ENCODE data around the gene TLCD3B.
"Not testable (repeated sequence)": the region's sequence is repeated elsewhere in the genome, so short reads cannot be mapped to it uniquely, and the experiment has no call there.

The TLCD3B gene

DNA sequence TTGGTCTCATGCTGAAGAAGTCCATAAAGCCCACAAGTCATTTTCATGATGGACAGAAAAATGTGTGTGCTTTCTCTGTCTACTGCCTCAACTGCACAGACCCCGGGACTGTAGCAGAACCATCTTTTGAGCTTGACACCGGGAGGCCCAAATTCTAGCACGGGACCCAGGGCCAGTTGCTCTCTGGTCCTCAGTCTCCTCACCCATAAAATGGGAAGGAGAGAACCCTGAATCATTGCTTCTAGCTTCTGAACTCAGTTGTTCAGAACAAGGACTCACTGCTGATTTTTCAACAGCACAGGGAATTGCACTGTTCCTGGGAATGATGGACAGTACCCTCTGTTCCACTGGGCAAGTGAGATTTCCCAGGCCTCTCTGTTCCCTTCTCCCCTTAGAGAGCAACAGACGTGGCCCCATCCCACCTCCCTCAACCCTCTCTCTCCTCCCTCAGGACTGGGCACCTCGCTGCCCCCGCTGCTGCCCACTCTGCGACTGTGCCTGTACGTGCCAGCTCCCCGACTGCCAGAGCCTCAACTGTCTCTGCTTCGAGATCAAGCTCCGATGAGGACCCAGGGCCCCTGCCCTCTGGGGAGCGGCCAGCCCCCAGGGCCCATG lies 32.3 kb upstream of the TLCD3B start:
- DNase-seq, result no peak
- in situ Hi-C loops (cut with MboI; ENCODE audit: low pct_unique_long_range_greater_than_20kb, low sequenced_read_pairs), result no loop called here

DNA sequence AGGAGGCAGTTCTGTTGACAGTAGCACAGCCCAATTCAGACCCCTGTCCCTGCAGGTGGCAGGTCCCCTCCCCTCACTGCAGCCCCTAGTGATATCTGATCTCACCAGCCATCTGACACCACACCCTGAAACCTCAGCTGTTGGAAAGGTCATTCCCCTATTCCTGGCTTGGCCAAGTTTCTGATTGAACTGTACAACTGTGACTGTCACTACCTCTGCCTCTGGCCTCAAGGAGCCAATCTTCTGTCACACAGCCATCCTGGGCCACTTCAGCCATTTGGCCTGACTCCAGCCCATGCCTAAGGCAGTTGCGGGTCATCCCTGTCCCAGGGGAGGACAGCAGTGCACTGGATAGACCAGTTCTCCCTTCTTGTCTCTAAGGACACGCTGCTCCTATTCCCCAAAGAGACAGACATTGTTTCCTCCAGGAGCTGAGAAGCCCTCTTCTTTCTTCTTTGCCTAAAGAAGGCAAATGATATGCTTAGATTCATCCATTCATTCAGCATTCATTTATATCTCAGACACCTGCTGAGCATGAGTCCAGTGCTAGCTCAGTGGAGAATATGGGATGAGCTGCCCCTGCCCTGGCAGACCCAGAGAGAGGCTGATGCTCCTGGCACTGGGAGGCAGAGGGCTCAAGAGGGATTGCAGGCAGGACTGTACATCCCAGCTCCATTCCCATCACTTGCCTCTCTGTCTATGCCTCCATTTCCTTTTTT lies 29.9 kb upstream of the TLCD3B start:
- in situ Hi-C loops (cut with MboI; ENCODE audit: low pct_unique_long_range_greater_than_20kb, low sequenced_read_pairs), result no loop called here
- DNase-seq, result no peak

DNA sequence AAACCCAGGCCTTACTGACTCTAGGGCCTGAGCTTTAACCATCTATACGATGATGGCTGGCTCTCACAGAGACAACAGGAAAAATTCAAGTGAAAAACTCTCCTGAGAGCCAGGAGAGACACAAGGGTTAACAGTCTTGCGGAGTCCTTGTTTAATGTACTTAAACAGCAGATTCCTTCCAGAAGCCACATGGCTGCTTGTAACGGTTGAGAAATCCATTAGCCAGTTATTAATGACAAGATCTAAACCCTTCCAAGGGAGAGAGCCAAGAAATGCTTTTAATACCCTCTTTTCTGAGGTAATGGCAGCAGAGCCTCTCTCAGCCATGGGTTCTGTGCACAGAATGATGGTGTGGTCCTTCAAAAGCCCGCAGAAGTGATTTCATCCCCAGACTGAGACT lies 29.3 kb upstream of the TLCD3B start:
- in situ Hi-C loops (cut with MboI; ENCODE audit: low pct_unique_long_range_greater_than_20kb, low sequenced_read_pairs), result no loop called here

DNA sequence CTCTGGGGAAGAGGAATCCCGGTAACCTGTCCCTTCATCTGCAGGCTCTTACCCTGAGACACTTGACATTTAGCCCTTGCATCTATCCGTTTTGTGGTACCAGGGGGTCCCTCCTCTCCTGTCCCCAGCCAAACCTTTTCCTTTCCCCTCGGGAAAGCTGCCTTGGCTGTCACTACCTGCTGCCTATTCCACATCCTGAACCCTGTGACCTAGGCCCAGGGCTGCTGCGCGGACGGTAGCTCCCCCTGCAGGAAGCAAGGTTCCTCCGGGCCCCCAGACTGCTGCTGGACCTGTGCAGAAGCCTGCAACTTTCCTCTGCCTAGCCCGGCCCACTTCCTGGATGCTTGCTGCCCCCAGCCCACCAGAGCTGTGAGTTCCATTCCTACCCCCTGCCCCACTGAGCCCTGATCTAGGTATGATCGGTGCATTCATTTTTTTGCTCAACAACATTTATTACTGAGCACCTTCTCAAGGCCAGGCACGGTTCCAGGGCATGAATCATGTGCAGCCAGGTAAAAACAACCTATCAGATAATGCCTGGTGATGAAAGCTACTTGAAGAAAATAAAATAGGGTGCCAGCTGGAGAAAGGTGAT lies 24.0 kb upstream of the TLCD3B start:
- peak; percentile 70 for DNase-seq
- in situ Hi-C loops (cut with MboI; ENCODE audit: low pct_unique_long_range_greater_than_20kb, low sequenced_read_pairs), result no loop called here

More for the DNA sequence above, 29.3 kb upstream of the TLCD3B start:
- no peak for DNase-seq

DNA sequence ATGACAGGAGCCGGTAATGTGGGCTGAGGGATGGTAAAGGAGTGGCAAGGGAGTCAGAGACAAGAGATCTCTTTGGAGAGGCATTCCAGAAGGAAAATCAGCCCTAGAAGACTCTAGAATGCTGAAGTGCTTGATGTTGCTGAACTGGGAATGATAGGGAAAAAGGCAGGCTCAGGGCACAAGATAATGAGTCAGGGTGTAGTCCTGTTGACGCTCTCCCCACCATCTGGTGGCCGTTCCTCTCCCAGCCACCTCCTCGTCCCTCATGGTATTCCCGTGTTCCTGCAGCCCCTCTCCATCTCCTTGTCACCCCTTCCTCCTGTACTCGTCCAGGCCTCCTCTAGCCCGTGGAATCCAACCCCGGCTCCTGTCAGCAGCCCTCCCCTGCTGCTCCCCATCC lies 23.4 kb upstream of the TLCD3B start:
- in situ Hi-C loops (cut with MboI; ENCODE audit: low pct_unique_long_range_greater_than_20kb, low sequenced_read_pairs), result no loop called here
- no peak for DNase-seq

DNA sequence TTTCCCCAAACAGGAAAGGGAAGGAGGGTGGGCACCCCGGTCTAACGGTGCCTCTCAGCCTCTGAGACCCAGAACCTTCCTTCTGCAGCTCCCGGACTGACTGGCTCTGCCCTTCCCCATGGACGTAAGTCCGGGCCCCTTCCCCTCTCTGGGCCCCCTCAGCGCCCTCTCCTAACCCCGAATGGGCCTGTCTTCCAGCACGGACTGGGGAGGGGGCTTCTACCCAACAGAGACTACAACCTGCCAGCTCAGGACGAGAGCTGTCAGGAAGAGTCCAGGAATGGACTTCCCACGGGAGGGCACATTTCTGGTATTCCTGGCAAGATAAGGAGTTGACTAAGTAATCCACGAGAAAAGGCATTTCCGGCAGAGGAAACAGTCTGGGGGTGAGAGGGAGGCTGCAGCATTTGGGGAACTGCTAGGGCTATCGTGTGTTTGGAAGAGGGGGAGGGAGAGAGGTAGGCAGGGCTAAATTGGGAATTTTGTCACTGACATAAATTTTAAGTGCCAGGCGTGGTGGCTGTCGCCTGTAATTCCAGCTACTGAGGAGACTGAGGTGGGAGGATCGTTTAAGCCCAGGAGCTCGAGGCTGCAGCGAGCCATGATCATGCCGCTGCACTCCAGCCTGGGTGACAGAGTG lies 22.4 kb upstream of the TLCD3B start:
- peak; percentile 68 for DNase-seq
- in situ Hi-C loops (cut with MboI; ENCODE audit: low pct_unique_long_range_greater_than_20kb, low sequenced_read_pairs), result no loop called here

DNA sequence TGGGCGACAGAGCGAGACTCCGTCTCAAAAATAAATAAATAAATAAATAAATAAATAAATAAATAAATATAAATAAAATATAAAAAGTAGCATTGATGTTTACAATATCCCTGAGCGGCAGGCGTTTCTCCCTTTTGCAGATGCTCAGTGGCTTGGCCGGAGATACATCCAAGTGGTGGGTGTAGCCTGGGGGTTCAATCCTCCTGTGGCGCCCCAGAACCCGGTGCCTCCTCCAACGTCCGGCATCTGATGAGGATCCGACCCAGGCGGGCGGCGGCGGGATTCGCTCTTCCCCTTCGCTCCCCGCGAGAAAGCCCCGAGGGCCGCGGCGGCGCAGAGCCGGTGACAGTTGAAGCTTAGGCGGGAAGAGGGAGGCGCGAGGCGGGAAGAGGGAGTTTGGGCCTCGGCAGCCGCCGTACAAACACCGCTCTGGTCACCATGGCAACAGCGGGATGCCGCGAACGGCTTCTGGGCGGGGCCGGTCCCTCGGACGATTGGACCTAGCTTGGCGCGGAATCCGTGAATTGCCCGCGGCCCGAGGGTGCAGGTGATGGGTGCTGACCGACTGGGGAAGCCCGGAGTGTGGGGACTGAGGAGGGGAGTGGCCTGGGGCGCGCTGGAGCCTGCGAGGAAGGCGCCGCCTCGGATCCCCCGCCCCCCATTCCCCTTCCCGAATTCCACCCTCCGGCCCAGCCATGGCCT lies 21.8 kb upstream of the TLCD3B start:
- peak; percentile 95 for DNase-seq
- in situ Hi-C loops (cut with MboI; ENCODE audit: low pct_unique_long_range_greater_than_20kb, low sequenced_read_pairs), result no loop called here

DNA sequence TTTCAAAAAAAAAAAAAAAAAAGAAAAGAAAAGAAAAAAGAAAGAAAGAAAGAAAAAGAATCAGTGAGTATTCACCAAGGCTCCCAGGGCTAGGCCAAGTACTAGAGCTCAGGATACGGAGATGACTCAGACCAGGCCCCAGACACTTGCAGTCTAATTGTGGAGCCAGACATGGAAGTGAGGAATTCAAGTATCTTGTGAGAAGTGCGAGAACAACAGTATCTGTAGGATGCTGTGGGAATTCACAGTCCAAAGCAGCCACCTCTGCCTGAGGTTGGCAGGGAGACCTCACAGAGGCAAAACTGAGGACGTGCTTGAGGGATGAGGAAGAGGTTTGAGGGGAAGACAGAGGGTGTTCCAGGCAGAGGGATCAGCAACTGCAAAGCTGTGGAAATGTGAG lies 20.4 kb upstream of the TLCD3B start:
- in situ Hi-C loops (cut with MboI; ENCODE audit: low pct_unique_long_range_greater_than_20kb, low sequenced_read_pairs), result no loop called here
- no peak for DNase-seq

DNA sequence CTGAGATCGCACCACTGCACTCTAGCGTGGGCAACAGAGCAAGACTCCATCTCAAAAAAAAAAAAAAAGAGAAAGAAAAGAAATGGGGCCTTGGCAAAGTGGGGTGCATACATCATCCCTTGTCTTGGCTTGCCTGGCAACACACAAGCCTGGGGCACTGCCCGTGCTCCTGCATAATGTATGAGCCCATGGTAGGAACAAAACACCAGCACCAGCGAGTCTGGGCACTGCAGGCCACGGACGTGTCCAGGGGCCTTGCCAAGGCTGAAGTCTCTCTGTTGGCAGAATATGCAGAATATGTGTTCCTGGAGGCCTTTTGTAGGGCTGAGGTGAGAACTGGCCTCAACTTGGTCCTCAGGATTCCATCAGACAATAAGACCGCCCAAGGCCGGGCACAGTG lies 18.8 kb upstream of the TLCD3B start:
- no peak for DNase-seq
- in situ Hi-C loops (cut with MboI; ENCODE audit: low pct_unique_long_range_greater_than_20kb, low sequenced_read_pairs), result no loop called here

DNA sequence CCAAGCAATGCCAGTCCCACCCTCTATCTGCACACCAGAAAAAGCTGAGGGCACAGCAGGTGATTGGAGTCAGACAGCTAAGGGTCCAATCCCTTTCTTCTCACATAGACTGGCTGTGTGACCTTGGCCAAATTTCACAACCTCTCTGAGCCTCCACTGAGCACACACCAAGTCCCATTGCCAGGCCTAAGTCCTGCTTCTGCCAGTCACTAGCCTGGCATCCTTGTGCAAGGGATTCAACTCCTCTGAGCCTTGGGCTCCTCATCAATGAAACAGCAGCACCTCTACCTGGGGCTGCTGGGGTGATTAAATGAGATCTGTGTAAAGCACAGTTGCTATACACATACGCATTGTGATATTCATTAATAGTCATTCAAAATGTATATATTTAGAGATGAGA lies 15.5 kb upstream of the TLCD3B start:
- in situ Hi-C loops (cut with MboI; ENCODE audit: low pct_unique_long_range_greater_than_20kb, low sequenced_read_pairs), result no loop called here
- no peak for DNase-seq

DNA sequence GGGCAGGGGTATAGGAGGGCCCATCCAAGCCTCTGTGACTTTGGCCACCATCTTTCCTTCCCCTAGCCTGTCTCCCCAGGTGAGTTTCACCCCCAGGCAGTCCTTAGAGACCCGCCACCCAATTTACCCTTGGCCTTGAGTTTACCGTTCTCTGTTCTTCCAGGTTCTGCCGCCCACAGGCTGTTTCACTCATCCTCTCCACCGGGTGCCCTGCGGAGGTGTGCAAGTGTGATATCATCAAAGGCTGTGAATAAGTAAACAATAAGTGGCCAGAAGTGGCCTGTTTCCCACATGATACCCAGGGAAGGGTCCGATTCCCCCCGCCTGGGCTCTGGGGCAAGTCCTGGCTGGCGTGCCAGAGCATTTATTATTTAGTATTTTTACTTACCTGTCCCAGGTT lies 15.1 kb upstream of the TLCD3B start:
- in situ Hi-C loops (cut with MboI; ENCODE audit: low pct_unique_long_range_greater_than_20kb, low sequenced_read_pairs), result no loop called here
- no peak for DNase-seq

DNA sequence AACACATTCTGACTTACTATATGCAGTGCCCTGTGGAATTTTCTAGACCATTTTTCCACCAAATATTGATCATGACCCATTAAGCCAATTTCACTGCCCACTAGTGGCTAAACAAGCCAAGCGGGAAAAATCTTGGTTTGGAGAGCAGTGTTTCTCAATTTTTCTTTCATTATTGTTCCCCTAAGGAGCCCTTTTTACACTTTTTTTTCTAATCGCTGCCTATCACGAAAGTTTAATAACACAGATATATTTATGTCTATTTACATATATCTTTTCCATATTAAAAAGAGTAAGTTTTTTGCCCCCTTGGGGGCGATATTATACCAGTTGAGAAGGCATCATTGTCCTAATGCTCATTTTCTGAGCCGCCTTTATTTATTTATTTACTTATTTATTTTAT lies 10.8 kb upstream of the TLCD3B start:
- in situ Hi-C loops (cut with MboI; ENCODE audit: low pct_unique_long_range_greater_than_20kb, low sequenced_read_pairs), result no loop called here
- peak; percentile 21 for DNase-seq

DNA sequence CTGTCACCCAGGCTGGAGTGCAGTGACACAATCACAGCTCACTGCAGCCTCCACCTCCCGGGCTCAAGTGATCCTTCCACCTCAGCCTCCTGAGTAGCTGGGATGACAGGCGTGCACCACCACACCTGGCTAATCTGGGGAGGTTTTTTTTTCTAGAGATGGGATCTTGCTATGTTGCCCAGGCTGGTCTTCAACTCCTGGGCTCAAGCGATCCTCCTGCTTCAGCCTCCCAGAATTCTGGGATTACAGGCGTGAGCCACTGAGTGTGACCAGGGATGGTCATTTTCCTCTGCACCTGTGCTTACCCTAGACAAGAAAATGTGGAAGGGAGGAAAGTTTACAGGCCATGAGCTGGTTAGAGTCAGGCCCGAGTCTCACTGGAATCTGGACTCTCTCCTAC lies 9.6 kb upstream of the TLCD3B start:
- in situ Hi-C loops (cut with MboI; ENCODE audit: low pct_unique_long_range_greater_than_20kb, low sequenced_read_pairs); DNase-seq: not testable (repeated sequence)

DNA sequence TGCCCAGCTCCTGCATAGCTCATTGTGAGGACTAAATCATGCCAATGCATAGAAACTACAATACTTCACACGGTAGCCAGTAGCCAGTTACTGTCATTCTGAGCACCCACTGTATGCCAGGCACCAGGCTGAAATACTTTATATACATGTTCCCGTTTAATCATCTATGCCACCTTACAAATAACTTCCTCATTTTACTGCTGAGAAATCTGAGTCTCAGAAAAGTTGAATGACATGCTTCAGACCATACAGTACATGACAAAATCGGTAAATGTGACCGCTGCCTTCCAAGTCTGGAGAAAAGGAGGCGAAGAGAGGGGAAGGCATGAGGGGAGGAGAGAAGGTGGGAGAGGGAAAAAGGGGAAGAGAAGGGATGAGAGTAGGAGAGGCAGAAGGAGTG lies 9.2 kb upstream of the TLCD3B start:
- DNase-seq, result peak; percentile 52
- in situ Hi-C loops (cut with MboI; ENCODE audit: low pct_unique_long_range_greater_than_20kb, low sequenced_read_pairs), result no loop called here

DNA sequence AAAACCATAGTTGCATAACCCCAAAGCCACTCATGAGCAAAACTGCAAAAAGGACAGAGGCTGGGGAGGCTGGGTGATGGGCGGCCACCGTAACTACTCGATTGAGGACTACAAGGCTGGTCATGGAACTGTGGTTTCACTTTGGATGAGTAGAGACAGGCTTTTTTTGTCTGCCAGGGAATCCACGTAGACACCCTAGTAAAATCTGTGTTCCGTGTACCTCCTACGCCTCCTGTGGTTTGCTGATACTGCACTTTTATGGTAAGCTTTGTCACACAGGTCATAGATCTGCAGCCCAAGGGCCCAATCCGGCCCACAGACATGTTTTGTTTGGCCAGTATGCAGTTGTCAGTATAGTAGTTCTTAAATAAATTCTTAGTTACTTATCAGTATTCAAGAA lies 2.2 kb upstream of the TLCD3B start:
- in situ Hi-C loops (cut with MboI; ENCODE audit: low pct_unique_long_range_greater_than_20kb, low sequenced_read_pairs), result no loop called here

DNA sequence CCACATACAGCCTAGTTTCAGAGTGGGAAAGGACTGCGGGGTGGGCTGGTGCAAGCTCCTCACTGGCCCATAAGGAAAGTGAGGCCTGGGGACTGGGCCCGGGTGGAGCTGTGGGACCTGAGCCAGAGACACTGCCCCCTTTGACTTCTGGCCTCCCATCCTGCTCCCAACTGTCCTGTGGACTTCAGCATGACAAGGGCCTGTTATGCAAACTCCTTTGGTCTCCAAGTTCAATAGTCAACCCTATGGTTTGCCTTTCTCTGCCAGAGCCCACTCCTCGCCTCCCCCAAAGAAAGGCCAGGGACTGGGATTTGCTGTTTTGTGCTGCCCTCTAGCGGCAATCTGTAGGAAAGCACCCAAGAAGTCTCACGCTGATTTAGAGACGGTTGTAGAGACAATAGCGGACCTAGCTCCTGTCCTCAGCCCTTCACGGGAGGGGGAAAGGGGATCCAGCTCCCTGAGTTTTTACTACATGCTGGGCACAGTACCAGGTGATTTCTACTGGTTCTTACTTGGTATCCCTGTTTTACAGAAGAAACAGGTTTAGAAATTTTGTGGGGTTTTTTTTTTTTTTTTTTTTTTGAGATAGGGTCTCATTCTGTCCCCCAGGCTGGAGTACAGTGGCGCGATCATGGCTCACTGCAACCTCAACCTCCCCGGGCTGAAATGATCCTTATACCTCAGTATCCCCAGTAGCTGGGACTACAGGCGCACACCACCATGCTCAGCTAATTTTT lies 1.2 kb upstream of the TLCD3B start:
- in situ Hi-C loops (cut with MboI; ENCODE audit: low pct_unique_long_range_greater_than_20kb, low sequenced_read_pairs), result no loop called here
- DNase-seq, result peak; percentile 86

More for the DNA sequence above, 2.2 kb upstream of the TLCD3B start:
- DNase-seq, result no peak

DNA sequence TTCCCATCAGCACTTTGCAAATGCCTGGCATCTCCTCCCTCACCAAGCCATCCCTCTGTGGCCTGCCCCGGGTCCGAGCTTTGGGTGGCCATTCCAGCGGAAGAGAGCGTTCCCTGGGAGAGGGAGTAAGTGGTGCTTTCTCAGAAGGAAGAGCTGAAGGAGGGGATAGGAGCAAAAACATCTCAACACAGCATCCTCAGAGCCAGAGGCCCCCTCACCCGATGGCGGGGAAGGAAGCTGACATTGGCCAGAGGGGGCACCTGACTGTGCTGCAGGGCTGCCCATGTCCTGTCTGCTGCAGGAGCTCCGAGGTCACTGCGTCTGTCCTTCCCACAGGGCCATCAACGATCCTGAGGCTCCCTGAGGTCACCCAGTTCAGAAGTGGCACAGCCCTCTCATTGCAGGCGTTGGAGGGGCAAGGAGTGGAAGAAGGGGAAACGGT lies 427 bp upstream of the TLCD3B start:
- in situ Hi-C loops (cut with MboI; ENCODE audit: low pct_unique_long_range_greater_than_20kb, low sequenced_read_pairs), result no loop called here

DNA sequence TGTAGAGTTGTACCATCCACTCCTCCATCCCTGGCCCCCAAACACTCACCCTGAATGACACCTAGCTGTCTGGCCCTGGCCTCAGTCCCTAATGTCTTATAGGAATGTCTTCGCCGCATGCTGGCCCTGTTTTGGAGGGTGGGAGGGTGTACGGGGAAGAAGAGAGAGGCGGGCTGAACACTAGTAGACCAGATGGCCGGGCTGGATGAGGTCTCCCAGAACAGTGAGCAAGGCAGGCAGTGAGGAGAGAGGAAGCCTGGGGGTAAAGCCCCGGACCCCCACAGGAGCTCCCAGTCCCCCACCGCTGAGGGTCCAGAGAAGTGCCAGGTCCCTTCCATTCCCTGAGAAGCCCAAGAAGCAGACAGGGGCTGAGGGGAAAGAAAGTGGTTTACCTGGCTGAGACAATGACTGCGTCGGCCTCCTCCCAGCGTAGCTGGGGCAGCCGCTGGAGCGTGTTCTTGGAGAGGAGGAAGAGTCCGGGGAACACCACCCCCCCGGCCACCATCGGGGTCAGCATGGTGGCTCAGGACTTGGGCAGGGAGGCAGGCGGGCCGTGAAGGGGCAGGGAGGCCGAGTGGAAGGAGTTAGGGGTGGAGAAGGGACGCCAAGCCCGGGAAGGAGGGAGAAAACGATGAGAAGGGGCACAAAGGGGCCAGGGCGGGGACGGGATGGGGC lies 923 bp downstream of the TLCD3B start:
- no peak for DNase-seq
- in situ Hi-C loops (cut with MboI; ENCODE audit: low pct_unique_long_range_greater_than_20kb, low sequenced_read_pairs), result no loop called here

More for the DNA sequence above, 427 bp upstream of the TLCD3B start:
- no peak for DNase-seq
